ENCODE results near the gene HPCA.

Gene HPCA

GRCh38 chr1:32927441-32927840, 41.1 kb downstream of the HPCA start:
- H2AFZ ChIP-seq (ENCODE audit: low read depth, low read length) = no peak overlapping the region
- peaks cover 10% of the 10 kb centered on the region for H3K4me1 ChIP-seq (ENCODE audit: insufficient read depth, low read length)
- H3K27me3 ChIP-seq (ENCODE audit: insufficient read depth, low read length) = no peaks in the 10 kb centered on the region
- H3K9me3 ChIP-seq (ENCODE audit: low read length) = no peaks in the 10 kb centered on the region
- no peaks in the 10 kb centered on the region for H3K36me3 ChIP-seq (ENCODE audit: insufficient read depth, low read length)
- no peak overlapping the region for H3K4me3 ChIP-seq (ENCODE audit: low read length)

DNA sequence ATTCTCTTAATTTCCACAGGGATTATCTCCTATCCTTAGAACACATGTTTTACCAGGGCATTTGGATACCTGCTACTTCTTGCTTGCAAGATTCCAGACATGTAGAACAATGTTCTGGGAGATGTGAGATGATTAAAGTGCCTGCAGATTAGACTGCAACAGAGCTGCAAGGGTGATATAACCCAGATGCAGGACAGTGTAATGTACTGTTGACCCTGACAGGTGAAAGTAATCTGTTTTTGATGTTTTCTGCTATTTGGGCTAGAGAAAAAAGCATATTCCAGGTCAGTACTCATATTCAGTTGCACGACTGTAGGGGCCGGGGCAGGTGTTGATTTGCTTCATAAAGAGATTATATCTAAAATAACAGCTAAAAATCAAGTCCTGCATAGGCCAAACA, 42.0 kb downstream of the HPCA start:
- Histone ChIP-seq H2AFZ (ENCODE audit: low read depth, low read length) (no peak overlapping the region), H3K4me3 (ENCODE audit: low read length) (no peak overlapping the region), H3K4me1 (ENCODE audit: insufficient read depth, low read length) (peaks cover 10% of the 10 kb centered on the region), H3K36me3 (ENCODE audit: insufficient read depth, low read length) (no peaks in the 10 kb centered on the region), H3K9me3 (ENCODE audit: low read length) (no peaks in the 10 kb centered on the region), H3K27me3 (ENCODE audit: insufficient read depth, low read length) (no peaks in the 10 kb centered on the region)

GRCh38 chr1:32928715-32929114, 42.4 kb downstream of the HPCA start:
- H3K36me3 ChIP-seq (ENCODE audit: insufficient read depth, low read length) = no peaks in the 10 kb centered on the region
- H2AFZ ChIP-seq (ENCODE audit: low read depth, low read length) = no peak overlapping the region
- peaks cover 10% of the 10 kb centered on the region for H3K4me1 ChIP-seq (ENCODE audit: insufficient read depth, low read length)
- H3K9me3 ChIP-seq (ENCODE audit: low read length) = no peaks in the 10 kb centered on the region
- H3K4me3 ChIP-seq (ENCODE audit: low read length) = no peak overlapping the region
- no peaks in the 10 kb centered on the region for H3K27me3 ChIP-seq (ENCODE audit: insufficient read depth, low read length)

GRCh38 chr1:32929366-32929765, 43.1 kb downstream of the HPCA start:
- Histone ChIP-seq H3K4me3 (ENCODE audit: low read length) (no peak overlapping the region), H3K9me3 (ENCODE audit: low read length) (no peaks in the 10 kb centered on the region), H3K4me1 (ENCODE audit: insufficient read depth, low read length) (peaks cover 10% of the 10 kb centered on the region), H2AFZ (ENCODE audit: low read depth, low read length) (no peak overlapping the region), H3K36me3 (ENCODE audit: insufficient read depth, low read length) (no peaks in the 10 kb centered on the region), H3K27me3 (ENCODE audit: insufficient read depth, low read length) (no peaks in the 10 kb centered on the region)

GRCh38 chr1:32931760-32932159, 45.5 kb downstream of the HPCA start:
- peaks cover 14% of the 10 kb centered on the region for H3K36me3 ChIP-seq (ENCODE audit: insufficient read depth, low read length)
- no peaks in the 10 kb centered on the region for H3K27me3 ChIP-seq (ENCODE audit: insufficient read depth, low read length)
- H3K4me3 ChIP-seq (ENCODE audit: low read length) = no peak overlapping the region
- H2AFZ ChIP-seq (ENCODE audit: low read depth, low read length) = no peak overlapping the region
- H3K4me1 ChIP-seq (ENCODE audit: insufficient read depth, low read length) = no peaks in the 10 kb centered on the region
- no peaks in the 10 kb centered on the region for H3K9me3 ChIP-seq (ENCODE audit: low read length)

DNA sequence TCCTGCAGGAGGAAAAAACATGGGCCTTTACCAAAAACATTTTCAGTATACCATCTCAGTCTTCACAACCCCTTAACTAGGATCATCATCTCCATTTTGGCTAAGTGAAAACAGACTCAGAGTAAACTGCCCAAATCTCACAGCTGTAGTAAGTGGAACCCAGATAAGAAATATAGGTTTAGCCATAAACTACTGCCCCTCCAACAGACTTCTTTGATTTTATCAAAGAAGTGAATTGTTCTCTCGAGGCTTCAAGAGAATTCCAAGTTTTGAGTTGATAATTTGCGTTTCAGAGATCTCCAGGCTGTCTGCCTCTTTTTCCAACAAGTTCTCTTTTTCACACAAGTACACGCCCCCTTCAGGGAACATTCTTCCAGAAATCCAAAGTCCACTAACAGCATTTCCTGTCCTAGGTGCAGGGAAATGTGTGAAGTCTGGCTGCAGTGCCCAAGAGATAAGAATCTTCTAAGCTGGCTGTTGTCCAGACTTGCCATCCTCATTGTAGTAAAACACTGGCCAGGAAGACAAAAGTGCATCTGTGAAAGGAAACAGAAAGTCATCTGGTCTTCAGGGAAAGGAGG, 47.5 kb downstream of the HPCA start:
- H3K4me1 ChIP-seq (ENCODE audit: insufficient read depth, low read length) = no peaks in the 10 kb centered on the region
- no peaks in the 10 kb centered on the region for H3K9me3 ChIP-seq (ENCODE audit: low read length)
- H2AFZ ChIP-seq (ENCODE audit: low read depth, low read length) = no peak overlapping the region
- H3K4me3 ChIP-seq (ENCODE audit: low read length) = no peak overlapping the region
- H3K36me3 ChIP-seq (ENCODE audit: insufficient read depth, low read length) = peaks cover 33% of the 10 kb centered on the region
- H3K27me3 ChIP-seq (ENCODE audit: insufficient read depth, low read length) = no peaks in the 10 kb centered on the region

- H3K9me3 ChIP-seq (ENCODE audit: low read length) = no peaks in the 10 kb centered on the region
- no peaks in the 10 kb centered on the region for H3K4me1 ChIP-seq (ENCODE audit: insufficient read depth, low read length)
- H3K36me3 ChIP-seq (ENCODE audit: insufficient read depth, low read length) = peaks cover 37% of the 10 kb centered on the region
- no peaks in the 10 kb centered on the region for H3K27me3 ChIP-seq (ENCODE audit: insufficient read depth, low read length)
- no peak overlapping the region for H3K4me3 ChIP-seq (ENCODE audit: low read length)
- no peak overlapping the region for H2AFZ ChIP-seq (ENCODE audit: low read depth, low read length)
These were observed 48.2 kb downstream of the HPCA start for GRCh38 chr1:32934535-32934934.

- Histone ChIP-seq H3K4me1 (ENCODE audit: insufficient read depth, low read length) (no peaks in the 10 kb centered on the region), H3K36me3 (ENCODE audit: insufficient read depth, low read length) (peaks cover 57% of the 10 kb centered on the region), H3K27me3 (ENCODE audit: insufficient read depth, low read length) (no peaks in the 10 kb centered on the region), H3K4me3 (ENCODE audit: low read length) (no peak overlapping the region), H2AFZ (ENCODE audit: low read depth, low read length) (no peak overlapping the region), H3K9me3 (ENCODE audit: low read length) (no peaks in the 10 kb centered on the region)
These were observed 50.8 kb downstream of the HPCA start for GRCh38 chr1:32937061-32937460.

- H3K27me3 ChIP-seq (ENCODE audit: insufficient read depth, low read length) = no peaks in the 10 kb centered on the region
- H3K4me3 ChIP-seq (ENCODE audit: low read length) = no peak overlapping the region
- no peak overlapping the region for H2AFZ ChIP-seq (ENCODE audit: low read depth, low read length)
- H3K4me1 ChIP-seq (ENCODE audit: insufficient read depth, low read length) = no peaks in the 10 kb centered on the region
- no peaks in the 10 kb centered on the region for H3K9me3 ChIP-seq (ENCODE audit: low read length)
- H3K36me3 ChIP-seq (ENCODE audit: insufficient read depth, low read length) = peaks cover 81% of the 10 kb centered on the region
These were observed 53.5 kb downstream of the HPCA start for GRCh38 chr1:32939655-32940371.

DNA sequence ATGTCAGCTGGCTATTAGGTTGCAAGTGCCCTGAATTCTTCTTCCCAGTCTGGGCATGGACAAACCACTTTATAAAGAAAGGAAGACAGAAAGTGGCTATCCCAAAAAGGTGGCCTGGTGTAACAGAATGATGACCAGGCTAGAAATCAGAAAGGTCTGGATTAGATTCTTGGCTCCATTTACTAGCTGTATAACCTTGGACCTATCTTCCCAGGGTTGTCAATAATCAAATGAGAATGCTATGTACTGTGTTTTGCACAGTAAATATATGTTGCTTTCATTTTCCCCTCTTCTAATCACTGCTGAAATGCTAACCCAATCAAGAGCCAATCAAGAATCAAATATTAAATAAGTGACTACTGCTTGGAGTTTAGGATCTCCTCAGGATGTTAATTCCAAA, 57.9 kb downstream of the HPCA start:
- Histone ChIP-seq H3K9me3 (ENCODE audit: low read length) (no peaks in the 10 kb centered on the region), H3K27me3 (ENCODE audit: insufficient read depth, low read length) (no peaks in the 10 kb centered on the region), H3K36me3 (ENCODE audit: insufficient read depth, low read length) (peaks cover 71% of the 10 kb centered on the region), H3K4me3 (ENCODE audit: low read length) (no peak overlapping the region), H3K4me1 (ENCODE audit: insufficient read depth, low read length) (no peaks in the 10 kb centered on the region), H2AFZ (ENCODE audit: low read depth, low read length) (no peak overlapping the region)

Data from neuron (in vitro differentiated cells).